ENCODE results near the gene ARHGAP33. TPM values are rescaled to one million over a fixed set of nuclear protein-coding genes. Genes with fewer than 3 reads are reported as not detected.
A peak's percentile ranks its signal among the peaks of the same experiment; 100 is the strongest.
"Not testable (repeated sequence)": the region's sequence is repeated elsewhere in the genome, so short reads cannot be mapped to it uniquely, and the experiment has no call there.

The ARHGAP33 gene
- total RNA-seq, 2 donors from 2014 or later, result 1.3 to 1.4 TPM

DNA sequence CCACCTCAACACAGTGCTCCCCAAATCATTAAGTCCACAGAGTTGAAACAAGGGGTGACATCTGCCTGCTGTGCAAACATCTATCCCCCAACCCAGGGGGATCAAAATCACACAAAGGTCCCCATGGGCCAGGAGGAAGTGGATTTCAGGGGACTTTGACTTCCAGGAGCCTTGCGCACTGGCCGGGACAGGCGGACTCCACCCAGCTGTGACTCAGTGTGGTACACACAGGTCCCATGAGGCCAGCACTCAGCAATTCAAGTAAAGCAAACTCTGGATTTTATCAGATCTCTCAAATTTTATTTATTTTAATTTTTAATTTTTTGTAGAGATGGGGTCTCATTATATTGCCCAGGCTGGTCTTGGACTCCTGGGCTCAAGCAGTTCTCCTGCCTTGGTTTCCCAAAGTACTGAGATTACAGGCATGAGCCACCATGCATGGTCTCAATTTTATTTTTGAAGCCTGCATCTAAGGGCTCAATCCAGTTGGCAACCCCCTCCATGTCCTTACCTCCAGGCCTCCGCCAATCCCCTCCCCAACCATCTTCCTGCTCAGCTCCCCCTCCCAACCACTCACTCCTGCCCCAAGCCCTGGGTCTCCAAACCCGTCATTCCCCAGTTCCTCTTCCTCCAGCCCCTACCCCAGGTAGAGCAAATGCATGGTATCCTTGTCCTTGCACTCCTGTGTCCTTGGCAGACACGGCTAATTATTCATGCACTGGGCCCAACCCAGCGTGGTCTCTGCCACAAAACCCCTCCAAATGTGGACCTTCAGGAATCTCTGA, 18.2 kb downstream of the ARHGAP33 start:
- Histone ChIP-seq H3K27ac (no peak overlapping the region), H3K36me3 (no peaks in the 10 kb centered on the region), H3K9me3 (no peaks in the 10 kb centered on the region), H3K4me1 (peaks cover 0 to 6% of the 10 kb centered on the region in 2 donors), H3K4me3 (no peak overlapping the region), H3K27me3 (peaks cover 0 to 6% of the 10 kb centered on the region in 2 donors)
- no peak for DNase-seq (ENCODE audit: low spot score)
- no peak for TF ChIP-seq CTCF (IDR thresholded peaks at IDR 0.05)

DNA sequence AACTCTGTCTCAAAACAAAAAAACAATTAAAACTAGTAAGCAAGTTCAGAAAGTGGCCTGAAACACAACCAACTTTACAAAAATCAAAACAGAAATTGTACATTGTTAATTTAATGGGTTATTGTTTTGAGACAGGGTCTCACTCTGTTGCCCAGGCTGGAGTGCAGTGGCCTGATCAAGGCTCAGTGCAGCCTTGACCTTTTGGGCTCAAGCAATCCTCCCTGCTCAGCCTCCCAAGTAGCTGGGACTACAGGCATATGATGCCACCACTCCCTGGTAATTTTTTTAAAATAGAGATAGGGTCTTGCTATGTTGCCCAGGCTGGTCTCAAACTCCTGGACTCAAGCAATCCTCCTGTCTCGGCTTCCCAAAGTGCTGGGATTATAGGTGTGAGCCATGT, 20.2 kb downstream of the ARHGAP33 start:
- H3K27me3 ChIP-seq; H3K27ac ChIP-seq; H3K9me3 ChIP-seq; H3K36me3 ChIP-seq; DNase-seq (ENCODE audit: low spot score); H3K4me1 ChIP-seq; H3K4me3 ChIP-seq: not testable (repeated sequence)

- no peak for DNase-seq (ENCODE audit: low spot score)
- Histone ChIP-seq H3K27me3 (peaks cover 0 to 6% of the 10 kb centered on the region in 2 donors), H3K36me3 (no peaks in the 10 kb centered on the region), H3K27ac (no peak overlapping the region), H3K4me3 (peak overlapping the region in 1 of 2 donors; percentile 24), H3K9me3 (no peaks in the 10 kb centered on the region), H3K4me1 (peaks cover 0 to 6% of the 10 kb centered on the region in 2 donors)
- TF ChIP-seq CTCF (IDR thresholded peaks at IDR 0.05), result no peak
Observed at GRCh38 chr19:35796645-35797542, 21.5 kb downstream of the ARHGAP33 start.

DNA sequence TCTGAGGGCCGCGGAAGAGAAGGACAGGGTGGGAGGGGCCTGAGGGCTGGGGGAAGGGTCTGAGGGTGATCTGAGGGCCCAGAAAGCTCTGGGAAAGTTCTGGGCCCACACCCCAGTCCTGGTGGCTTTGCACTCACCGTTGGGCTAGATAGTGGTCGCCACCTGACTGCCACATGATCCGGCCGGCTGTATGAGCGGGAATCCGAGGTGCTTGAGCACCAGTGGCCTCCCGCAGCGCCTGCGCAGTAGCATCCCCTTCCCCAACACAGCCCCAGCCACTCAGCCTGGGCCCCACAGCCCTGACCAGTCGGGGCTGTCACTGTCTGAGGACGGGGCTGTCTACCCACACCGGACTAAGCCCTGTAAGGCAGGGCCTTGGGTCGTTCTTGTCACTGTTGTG, 22.3 kb downstream of the ARHGAP33 start:
- Histone ChIP-seq H3K4me3 (peak overlapping the region in 1 of 2 donors; percentile 24), H3K9me3 (no peaks in the 10 kb centered on the region), H3K4me1 (peaks cover 0 to 6% of the 10 kb centered on the region in 2 donors), H3K36me3 (no peaks in the 10 kb centered on the region), H3K27ac (no peak overlapping the region), H3K27me3 (peaks cover 0 to 6% of the 10 kb centered on the region in 2 donors)
- no peak for TF ChIP-seq CTCF (IDR thresholded peaks at IDR 0.05)
- no peak for DNase-seq (ENCODE audit: low spot score)

DNA sequence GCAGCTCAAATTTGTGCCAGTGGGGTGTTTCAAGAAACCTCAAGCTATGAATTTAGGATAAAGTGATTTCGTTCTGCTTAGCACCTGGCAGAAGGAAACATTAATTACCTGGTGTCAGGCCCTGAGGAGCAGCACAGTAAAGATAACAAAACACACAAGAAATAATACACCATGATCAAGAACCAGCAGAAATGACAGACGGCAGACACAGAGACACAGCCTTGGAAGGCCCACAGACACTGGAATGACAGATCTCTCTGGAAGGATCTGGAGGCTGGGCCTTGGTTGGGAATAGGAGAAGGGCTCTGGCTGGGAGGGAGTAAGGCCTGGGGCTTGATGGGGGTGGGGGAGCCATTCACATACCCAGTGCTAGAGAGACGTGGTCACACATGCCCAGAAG, 26.5 kb downstream of the ARHGAP33 start:
- Histone ChIP-seq H3K36me3 (no peaks in the 10 kb centered on the region), H3K27ac (no peak overlapping the region), H3K4me1 (peaks cover 0 to 6% of the 10 kb centered on the region in 2 donors), H3K27me3 (peaks cover 0 to 6% of the 10 kb centered on the region in 2 donors), H3K4me3 (no peak overlapping the region), H3K9me3 (no peaks in the 10 kb centered on the region)
- TF ChIP-seq CTCF (IDR thresholded peaks at IDR 0.05), result no peak
- DNase-seq (ENCODE audit: low spot score), result no peak

- Histone ChIP-seq H3K27me3 (no peaks in the 10 kb centered on the region), H3K4me1 (no peaks in the 10 kb centered on the region), H3K36me3 (no peaks in the 10 kb centered on the region), H3K27ac (no peak overlapping the region), H3K4me3 (no peak overlapping the region), H3K9me3 (no peaks in the 10 kb centered on the region)
- TF ChIP-seq CTCF (IDR thresholded peaks at IDR 0.05), result no peak
- no peak for DNase-seq (ENCODE audit: low spot score)
Observed at GRCh38 chr19:35805526-35806102, 30.2 kb downstream of the ARHGAP33 start.

Data from right atrium auricular region (tissue), 2 donors.